Sigmoid colon (tissue), 4 donors: ENCODE measurements around the gene MFSD2A.

Experiments
- CTCF ChIP-seq, 4 experiments: fragments of 450-650 bp in 3 of 4; fragments of 200-600 bp in 1 of 4; IDR thresholded peaks; one replicate each; pipeline ENCODE4 v1.5.1; 2016 to 2019; ENCODE audit warnings: antibody characterized with exemption in 4 of 4, mild to moderate bottlenecking in 3 of 4, moderate library complexity in 2 of 4
- EP300 ChIP-seq, 4 donors: sonication (generic); formaldehyde crosslinking; IDR thresholded peaks; one replicate each; pipeline ENCODE4 v1.6.1; 2017; ENCODE audit warnings: antibody characterized with exemption in 4 of 4
- POLR2A ChIP-seq, 2 donors: fragments of 450-650 bp; IDR thresholded peaks; one replicate each; pipeline ENCODE4 v1.6.1; 2016; ENCODE audit warnings: antibody characterized with exemption in 2 of 2, mild to moderate bottlenecking in 2 of 2, moderate library complexity in 2 of 2

GRCh38 chr1:39987869-39988268 lies 32.9 kb downstream of the MFSD2A start:
- TF ChIP-seq CTCF (IDR thresholded peaks at IDR 0.05): no peak
- TF ChIP-seq POLR2A (IDR thresholded peaks at IDR 0.05): no peak
- TF ChIP-seq EP300 (IDR thresholded peaks at IDR 0.05): no peak
